IMR-90 (cell line): Measurements from ENCODE around the gene HS6ST2. TPM values are rescaled to one million over a fixed set of nuclear protein-coding genes. Genes with fewer than 3 reads are reported as not detected.

ENCODE experiments used
- ATAC-seq: fragments of 200-7000 bp; cut with Tn5 transposase; 2 replicates; pipeline ENCODE4 v1.9.1; 2020; ENCODE audit warnings: low read depth, mild to moderate bottlenecking, moderate library complexity
- BruUV-seq: library from RNA; stranded (reverse); fragments of 400-500 nt; replicated peaks from 2 replicates; lab custom pipeline; 2021; lab: Mats Ljungman, UMichigan
- CTCF ChIA-PET: fragments of 300-600 bp; formaldehyde crosslinking; extraction: SDS; loops from one replicate; lab custom pipeline; 2021; ENCODE audit warnings: antibody characterized with exemption; lab: Yijun Ruan, JAX
- POLR2A ChIA-PET: fragments of 300-600 bp; sonication (Branson Sonifier 250); formaldehyde crosslinking; loops from one replicate; lab custom pipeline; 2022; ENCODE audit warnings: antibody characterized with exemption; ENCODE audit not compliant: unreplicated experiment; lab: Charles Lee
- DNase-seq: peaks from one replicate; pipeline ENCODE4 v3.0.0; 2013
- H2AFZ ChIP-seq: replicated peaks from 2 replicates; pipeline ENCODE3; 2013; ENCODE audit warnings: low read length, mild to moderate bottlenecking; ENCODE audit not compliant: poor library complexity
- H2AK5ac ChIP-seq: 2 replicates; pipeline ENCODE4 v1.6.1; 2013; ENCODE audit warnings: low read depth, low read length, inconsistent platforms
- H2AK9ac ChIP-seq: replicated peaks from 2 replicates; pipeline ENCODE3; 2013; ENCODE audit warnings: mild to moderate bottlenecking, low read depth, low read length, moderate library complexity; ENCODE audit not compliant: poor library complexity
- H2BK120ac ChIP-seq: 2 replicates; pipeline ENCODE4 v1.6.1; 2013; ENCODE audit warnings: low read depth, low read length, inconsistent platforms
- H2BK15ac ChIP-seq: 3 replicates; pipeline ENCODE4 v1.6.1; 2013; ENCODE audit warnings: low read depth, low read length, inconsistent platforms
- H2BK20ac ChIP-seq: 2 replicates; pipeline ENCODE4 v1.6.1; 2013; ENCODE audit warnings: low read depth, mild to moderate bottlenecking, inconsistent platforms, low read length, moderate library complexity
- H2BK5ac ChIP-seq: 2 replicates; pipeline ENCODE4 v1.6.1; 2013; ENCODE audit warnings: mild to moderate bottlenecking, low read depth, low read length, inconsistent platforms; ENCODE audit not compliant: poor library complexity, severe bottlenecking
- H3K14ac ChIP-seq: replicated peaks from 2 replicates; pipeline ENCODE4 v1.6.1; 2013; ENCODE audit warnings: low read depth, low read length, inconsistent platforms
- H3K18ac ChIP-seq: 2 replicates; pipeline ENCODE4 v1.6.1; 2013; ENCODE audit warnings: low read depth, low read length, control low read depth
- H3K23ac ChIP-seq: 2 replicates; pipeline ENCODE4 v1.6.1; 2013; ENCODE audit warnings: low read depth, low read length, inconsistent platforms
- H3K27ac ChIP-seq: 2 replicates; pipeline ENCODE4 v1.5.1; 2013; ENCODE audit warnings: mild to moderate bottlenecking, control low read depth, low read length; ENCODE audit not compliant: insufficient read depth
- H3K27me3 ChIP-seq: 2 replicates; pipeline ENCODE4 v1.6.1; 2013; ENCODE audit warnings: low read length; ENCODE audit not compliant: control insufficient read depth, insufficient read depth
- H3K36me3 ChIP-seq: 2 replicates; pipeline ENCODE4 v1.6.1; 2013; ENCODE audit warnings: low read length, mixed read lengths; ENCODE audit not compliant: control insufficient read depth, insufficient read depth
- H3K4ac ChIP-seq: 2 replicates; pipeline ENCODE4 v1.6.1; 2013; ENCODE audit warnings: low read depth, low read length, inconsistent platforms
- H3K4me1 ChIP-seq: 2 replicates; pipeline ENCODE4 v1.6.1; 2013; ENCODE audit warnings: low read length, mixed read lengths; ENCODE audit not compliant: control insufficient read depth, insufficient read depth
- H3K4me2 ChIP-seq: 2 replicates; pipeline ENCODE4 v1.6.1; 2013; ENCODE audit warnings: low read depth, mild to moderate bottlenecking, control low read depth, low read length, moderate library complexity
- H3K4me3 ChIP-seq: 2 replicates; pipeline ENCODE4 v1.5.1; 2013; ENCODE audit warnings: low read depth, mild to moderate bottlenecking, control low read depth, low read length, moderate library complexity; ENCODE audit not compliant: insufficient read depth
- H3K56ac ChIP-seq: 2 replicates; pipeline ENCODE4 v1.6.1; 2013; ENCODE audit warnings: low read length, inconsistent platforms; ENCODE audit not compliant: insufficient read depth; ENCODE audit errors: extremely low read depth
- H3K79me1 ChIP-seq, 2 experiments: 2 replicates each; pipeline ENCODE4 v1.6.1; 2013; ENCODE audit warnings: low read length in 2 of 2, inconsistent platforms in 1 of 2, low read depth in 1 of 2
- H3K9ac ChIP-seq: 2 replicates; pipeline ENCODE4 v1.6.1; 2013; ENCODE audit warnings: low read depth, low read length, control low read depth
- H3K9me1 ChIP-seq: 2 replicates; pipeline ENCODE4 v1.6.1; 2013; ENCODE audit warnings: low read length, inconsistent platforms; ENCODE audit not compliant: insufficient read depth
- H3K9me3 ChIP-seq: 2 replicates; pipeline ENCODE4 v1.6.1; 2013; ENCODE audit warnings: low read length; ENCODE audit not compliant: control insufficient read depth, insufficient read depth
- H4K20me1 ChIP-seq: 2 replicates; pipeline ENCODE4 v1.6.1; 2013; ENCODE audit warnings: low read length, inconsistent platforms; ENCODE audit not compliant: insufficient read depth
- H4K5ac ChIP-seq: 2 replicates; pipeline ENCODE4 v1.6.1; 2013; ENCODE audit warnings: mild to moderate bottlenecking, low read depth, low read length, control low read depth
- H4K8ac ChIP-seq, 2 experiments: 2 replicates each; pipeline ENCODE4 v1.6.1; 2013; ENCODE audit warnings: low read depth in 2 of 2, low read length in 2 of 2, control low read depth in 1 of 2, inconsistent platforms in 1 of 2
- H4K91ac ChIP-seq: 2 replicates; pipeline ENCODE4 v1.6.1; 2013; ENCODE audit warnings: low read depth, low read length, inconsistent platforms; ENCODE audit not compliant: insufficient read depth
- BHLHE40 ChIP-seq: fragments of 150-350 bp; IDR thresholded peaks from 2 replicates; pipeline ENCODE4 v1.6.1; 2016; ENCODE audit warnings: mild to moderate bottlenecking, low read depth, low read length
- CHD1 ChIP-seq: IDR thresholded peaks from 2 replicates; pipeline ENCODE4 v1.6.1; 2012; ENCODE audit warnings: low read depth, low read length, improper control_type of control experiment
- FOS ChIP-seq: fragments of 150-350 bp; IDR thresholded peaks from 2 replicates; pipeline ENCODE4 v1.6.1; 2016; ENCODE audit warnings: low read depth, low read length
- MAZ ChIP-seq: IDR thresholded peaks from 2 replicates; pipeline ENCODE4 v1.6.1; 2012; ENCODE audit warnings: low read depth, mild to moderate bottlenecking, low read length, improper control_type of control experiment, moderate library complexity, borderline replicate concordance
- MXI1 ChIP-seq: IDR thresholded peaks from 2 replicates; pipeline ENCODE4 v1.6.1; 2012; ENCODE audit warnings: low read depth, mild to moderate bottlenecking, low read length, moderate library complexity, borderline replicate concordance
- RFX5 ChIP-seq: IDR thresholded peaks from 2 replicates; pipeline ENCODE4 v1.8.0; 2012; ENCODE audit warnings: low read depth, mild to moderate bottlenecking, low read length, moderate library complexity
- SMC3 ChIP-seq: fragments of 150-350 bp; IDR thresholded peaks from 2 replicates; pipeline ENCODE4 v1.6.1; 2016; ENCODE audit warnings: low read depth, mild to moderate bottlenecking, antibody characterized with exemption, low read length, moderate library complexity
- whole genome bisulfite sequencing, 2 experiments: methylation state at CpG; one replicate each; pipeline versions ENCODE4 v1.1.5 to v1.1.7; 2013; ENCODE audit warnings: missing lambda C conversion rate in 2 of 2; ENCODE audit not compliant: insufficient read length in 1 of 2; ENCODE audit errors: extremely low coverage in 2 of 2; 5-methylcytosine and 5-hydroxymethylcytosine counted together
- dilution Hi-C: fragments of 300-500 bp; cut with HindIII; formaldehyde crosslinking; loops from one replicate; pipeline ENCODE4 v1.14.3; 2018; ENCODE audit warnings: low sequenced_read_pairs; ENCODE audit not compliant: unreplicated experiment
- in situ Hi-C: fragments of 300-500 bp; cut with MboI; formaldehyde crosslinking; loops from 3 replicates; pipeline ENCODE4 v1.14.3; 2019; ENCODE audit warnings: low sequenced_read_pairs, inconsistent platforms, mixed read lengths
- intact Hi-C: fragments of 100-400 bp; cut with micrococcal nuclease; formaldehyde crosslinking; loops from 2 replicates; pipeline ENCODE4 v1.10.0; 2022
- polyA plus RNA-seq, 3 experiments: library from polyadenylated mRNA; depleted of rRNA; stranded (reverse); fragments of >200 nt; gene quantifications; 2 replicates each; pipeline ENCODE4 v1.2.3, GENCODE V29; 2012; ENCODE audit warnings: low replicate concordance in 1 of 3
- total RNA-seq: library from RNA; depleted of rRNA; stranded (reverse); fragments of >200 nt; gene quantifications from 2 replicates; pipeline ENCODE4 v1.2.3, GENCODE V29; 2012
- TF ChIP-seq, protein P1 (sequence below): fragments of 150-350 bp; IDR thresholded peaks from 2 replicates; pipeline ENCODE4 v1.6.1; 2016; ENCODE audit warnings: low read depth, mild to moderate bottlenecking, low read length, moderate library complexity, borderline replicate concordance
- TF ChIP-seq, protein P2 (sequence below): fragments of 150-350 bp; IDR thresholded peaks from 2 replicates; pipeline ENCODE4 v1.6.1; 2017; ENCODE audit warnings: mild to moderate bottlenecking, antibody characterized with exemption, low read length, low read depth

Gene HS6ST2
- total and polyA plus RNA-seq, 2 of the 4 experiments (the other 2 are of a cell fraction), result not detected

DNA sequence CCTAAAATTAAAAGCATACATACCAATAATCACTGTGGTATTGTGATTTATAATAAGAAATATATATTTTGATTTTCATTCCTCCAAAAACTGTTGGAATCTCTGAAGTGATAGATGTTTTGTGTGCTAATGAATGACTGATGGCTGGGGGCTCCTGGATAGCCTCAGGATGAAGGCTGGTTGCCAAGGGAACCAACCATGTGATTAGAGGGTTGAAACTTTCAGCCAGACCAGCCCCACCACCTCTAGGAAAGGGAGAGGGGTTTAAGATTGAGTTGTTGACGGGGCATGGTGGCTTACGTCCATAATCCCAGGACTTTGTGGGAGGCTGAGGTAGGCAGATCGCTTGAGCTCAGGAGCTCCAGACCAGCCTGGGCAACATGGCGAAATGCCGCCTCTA is 34.0 kb downstream of the HS6ST2 start:
- Histone ChIP-seq H3K27me3 (no peaks in the 10 kb centered on the region; the same call in 1 of the 2 replicates), H2BK20ac (no peak overlapping the region), H4K8ac (no peak overlapping the region), H3K4ac (no peak overlapping the region), H2AK9ac (no peak overlapping the region), H4K20me1 (no peaks in the 10 kb centered on the region), H3K4me2 (no peak overlapping the region), H3K9me1 (no peaks in the 10 kb centered on the region), H3K56ac (no peak overlapping the region), H3K36me3 (no peaks in the 10 kb centered on the region), H4K5ac (no peak overlapping the region), H2AK5ac (no peak overlapping the region), H2BK15ac (no peak overlapping the region), H2BK5ac (no peak overlapping the region), H3K23ac (no peak overlapping the region), H2BK120ac (no peak overlapping the region), H3K4me1 (no peaks in the 10 kb centered on the region), H4K91ac (no peak overlapping the region), H3K9me3 (no peaks in the 10 kb centered on the region), H3K27ac (no peak overlapping the region), H3K4me3 (no peak overlapping the region), H3K79me1 (no peaks in the 10 kb centered on the region), H2AFZ (no peak overlapping the region), H3K18ac (no peak overlapping the region), H3K9ac (no peak overlapping the region), H3K14ac (no peak overlapping the region)
- ATAC-seq (no peak), DNase-seq (no peak)
- ChIA-PET POLR2A (no interaction called here), CTCF (no interaction called here)
- intact Hi-C loops (no loop called here), dilution Hi-C loops (no loop called here), in situ Hi-C loops (no loop called here)
- no TSS peak for BruUV-seq
- TF ChIP-seq FOS (no peak), SMC3 (no peak), BHLHE40 (no peak), MAZ (no peak), RFX5 (no peak), CHD1 (no peak), MXI1 (no peak)
- TF ChIP-seq, protein P1, sequence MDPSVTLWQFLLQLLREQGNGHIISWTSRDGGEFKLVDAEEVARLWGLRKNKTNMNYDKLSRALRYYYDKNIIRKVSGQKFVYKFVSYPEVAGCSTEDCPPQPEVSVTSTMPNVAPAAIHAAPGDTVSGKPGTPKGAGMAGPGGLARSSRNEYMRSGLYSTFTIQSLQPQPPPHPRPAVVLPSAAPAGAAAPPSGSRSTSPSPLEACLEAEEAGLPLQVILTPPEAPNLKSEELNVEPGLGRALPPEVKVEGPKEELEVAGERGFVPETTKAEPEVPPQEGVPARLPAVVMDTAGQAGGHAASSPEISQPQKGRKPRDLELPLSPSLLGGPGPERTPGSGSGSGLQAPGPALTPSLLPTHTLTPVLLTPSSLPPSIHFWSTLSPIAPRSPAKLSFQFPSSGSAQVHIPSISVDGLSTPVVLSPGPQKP, result no peak
- TF ChIP-seq, protein P2, sequence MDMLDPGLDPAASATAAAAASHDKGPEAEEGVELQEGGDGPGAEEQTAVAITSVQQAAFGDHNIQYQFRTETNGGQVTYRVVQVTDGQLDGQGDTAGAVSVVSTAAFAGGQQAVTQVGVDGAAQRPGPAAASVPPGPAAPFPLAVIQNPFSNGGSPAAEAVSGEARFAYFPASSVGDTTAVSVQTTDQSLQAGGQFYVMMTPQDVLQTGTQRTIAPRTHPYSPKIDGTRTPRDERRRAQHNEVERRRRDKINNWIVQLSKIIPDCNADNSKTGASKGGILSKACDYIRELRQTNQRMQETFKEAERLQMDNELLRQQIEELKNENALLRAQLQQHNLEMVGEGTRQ, result no peak
- WGBS, 2 experiments, result 80% methylated on average over 1 of the region's 5 CpGs; no CpG with 5 or more reads in 1 of the 2 experiments
